Calu3 (cell line): ENCODE measurements around the gene TBKBP1. TPM values are rescaled to one million over a fixed set of nuclear protein-coding genes. Genes with fewer than 3 reads are reported as not detected.
"Not testable (repeated sequence)": the region's sequence is repeated elsewhere in the genome, so short reads cannot be mapped to it uniquely, and the experiment has no call there.

Experiments used
- BruUV-seq: library from RNA; stranded (reverse); fragments of 400-500 nt; replicated peaks from 2 replicates; lab custom pipeline; 2021; lab: Mats Ljungman, UMichigan
- CTCF ChIA-PET: fragments of 300-600 bp; sonication (Branson Sonifier 250); formaldehyde crosslinking; loops from one replicate; lab custom pipeline; 2022; ENCODE audit warnings: antibody characterized with exemption; lab: Charles Lee
- DNase-seq: peaks from one replicate; pipeline ENCODE4 v3.0.0; 2022
- H3K27ac Mint-ChIP-seq: one replicate; pipeline ENCODE4 v1.8.0; 2022; ENCODE audit warnings: mixed read lengths; ENCODE audit not compliant: unreplicated experiment
- H3K27me3 Mint-ChIP-seq: one replicate; pipeline ENCODE4 v1.8.0; 2022; ENCODE audit warnings: mixed read lengths; ENCODE audit not compliant: unreplicated experiment
- H3K36me3 Mint-ChIP-seq: one replicate; pipeline ENCODE4 v1.8.0; 2022; ENCODE audit warnings: mild to moderate bottlenecking, moderate library complexity, mixed read lengths; ENCODE audit not compliant: insufficient read depth, unreplicated experiment
- H3K4me1 Mint-ChIP-seq: one replicate; pipeline ENCODE4 v1.8.0; 2022; ENCODE audit warnings: mild to moderate bottlenecking, low read depth, mixed read lengths; ENCODE audit not compliant: unreplicated experiment
- H3K4me3 Mint-ChIP-seq: one replicate; pipeline ENCODE4 v1.8.0; 2022; ENCODE audit warnings: mild to moderate bottlenecking, low read depth, moderate library complexity, mixed read lengths; ENCODE audit not compliant: unreplicated experiment
- H3K9me3 Mint-ChIP-seq: one replicate; pipeline ENCODE4 v1.8.0; 2022; ENCODE audit warnings: low read depth, mixed read lengths; ENCODE audit not compliant: unreplicated experiment
- CTCF ChIP-seq: fragments of 200-600 bp; IDR thresholded peaks from one replicate; pipeline ENCODE4 v1.8.0; 2022; ENCODE audit warnings: antibody characterized with exemption; ENCODE audit not compliant: unreplicated experiment
- intact Hi-C: fragments of 100-400 bp; cut with micrococcal nuclease; formaldehyde crosslinking; loops from one replicate; pipeline ENCODE4 v1.10.0; 2022; ENCODE audit not compliant: unreplicated experiment
- total RNA-seq: library from RNA; stranded (reverse); gene quantifications from 2 replicates; pipeline ENCODE4 v1.2.3, GENCODE V29; 2022

Gene TBKBP1
- total RNA-seq, 1 experiment from 2014 or later, result 6.4 TPM

- DNase-seq, result no peak
- Mint-ChIP-seq H3K4me1 (no peaks in the 10 kb centered on the region), H3K27me3 (no peaks in the 10 kb centered on the region), H3K36me3 (peaks cover 99% of the 10 kb centered on the region), H3K4me3 (no peak overlapping the region), H3K9me3 (no peaks in the 10 kb centered on the region), H3K27ac (no peak overlapping the region)
- no TSS peak for BruUV-seq
- intact Hi-C loops, result no loop called here
- CTCF ChIA-PET, result interaction anchor here (1.2 kb wide), 1 partner anchor 9 kb away, joined by 3 read pairs; no protein-coding TSS in a partner anchor
- no peak for TF ChIP-seq CTCF
These were observed 15.8 kb upstream of the TBKBP1 start for GRCh38 chr17:47678196-47678595.

- intact Hi-C loops, result no loop called here
- DNase-seq, result no peak
- no peaks in the 10 kb centered on the region for H3K4me1 Mint-ChIP-seq
- CTCF ChIA-PET, result no interaction called here
- peaks cover 98% of the 10 kb centered on the region for H3K36me3 Mint-ChIP-seq
- H3K27me3 Mint-ChIP-seq, result no peaks in the 10 kb centered on the region
- H3K4me3 Mint-ChIP-seq, result no peak overlapping the region
- no peak overlapping the region for H3K27ac Mint-ChIP-seq
- no TSS peak for BruUV-seq
- no peak for TF ChIP-seq CTCF
- no peaks in the 10 kb centered on the region for H3K9me3 Mint-ChIP-seq
These were observed 11.8 kb upstream of the TBKBP1 start for GRCh38 chr17:47682138-47682537.

- TSS peak; percentile 75 for BruUV-seq
- H3K27ac Mint-ChIP-seq, result not testable (repeated sequence)
These were observed 11.2 kb upstream of the TBKBP1 start for GRCh38 chr17:47682727-47683126.

GRCh38 chr17:47684025-47684424 is 9.9 kb upstream of the TBKBP1 start:
- no peak for TF ChIP-seq CTCF
- no TSS peak for BruUV-seq
- DNase-seq, result no peak
- CTCF ChIA-PET, result interaction anchor here (0.6 kb wide), 1 partner anchor 15 kb away, joined by 4 read pairs; no protein-coding TSS in a partner anchor
- Mint-ChIP-seq H3K4me1 (no peaks in the 10 kb centered on the region), H3K4me3 (no peak overlapping the region), H3K27ac (no peak overlapping the region), H3K36me3 (peaks cover 92% of the 10 kb centered on the region), H3K27me3 (no peaks in the 10 kb centered on the region), H3K9me3 (no peaks in the 10 kb centered on the region)
- intact Hi-C loops, result no loop called here

More at GRCh38 chr17:47682727-47683126, 11.2 kb upstream of the TBKBP1 start:
- H3K27me3 Mint-ChIP-seq, intact Hi-C loops, H3K9me3 Mint-ChIP-seq, H3K4me1 Mint-ChIP-seq, DNase-seq, H3K4me3 Mint-ChIP-seq: not testable (repeated sequence)
- CTCF ChIA-PET, result interaction anchor here (0.6 kb wide), 1 partner anchor 52 kb away, joined by 3 read pairs; no protein-coding TSS in a partner anchor
- peaks cover 93% of the 10 kb centered on the region for H3K36me3 Mint-ChIP-seq

- BruUV-seq, result no TSS peak
- Mint-ChIP-seq H3K9me3 (no peaks in the 10 kb centered on the region), H3K36me3 (peaks cover 87% of the 10 kb centered on the region), H3K4me3 (no peak overlapping the region), H3K4me1 (no peaks in the 10 kb centered on the region), H3K27ac (no peak overlapping the region), H3K27me3 (no peaks in the 10 kb centered on the region)
- no peak for TF ChIP-seq CTCF
- intact Hi-C loops, result no loop called here
- CTCF ChIA-PET, result interaction anchor here (0.6 kb wide), 1 partner anchor 14 kb away, joined by 4 read pairs; no protein-coding TSS in a partner anchor
- DNase-seq, result no peak
These were observed 9.3 kb upstream of the TBKBP1 start for GRCh38 chr17:47684535-47685193.
